SK-N-SH (cell line): ENCODE measurements around the gene KRTAP27-1. TPM values are rescaled to one million over a fixed set of nuclear protein-coding genes. Genes with fewer than 3 reads are reported as not detected.

ENCODE experiments used
- CTCF ChIA-PET: fragments of 300-600, 350-600 bp; formaldehyde crosslinking; extraction: SDS; loops from one replicate; lab custom pipeline; 2021; lab: Yijun Ruan, JAX
- POLR2A ChIA-PET: fragments of 350-600 bp; sonication (Branson Sonifier 250); formaldehyde crosslinking; extraction: SDS; loops from one replicate; lab custom pipeline; 2020; ENCODE audit warnings: antibody characterized with exemption, inconsistent platforms; lab: Yijun Ruan, JAX
- DNase-seq: peaks from one replicate; pipeline ENCODE4 v3.0.0; 2012
- H2AFZ ChIP-seq: fragments of 200-600 bp; sonication (generic); 2 replicates; pipeline ENCODE4 v1.8.1; 2016; ENCODE audit warnings: antibody characterized with exemption, mild to moderate bottlenecking, low read depth
- H3F3A ChIP-seq: fragments of 200-600 bp; sonication (generic); replicated peaks from 2 replicates; pipeline ENCODE3; 2016; ENCODE audit warnings: antibody characterized with exemption, mild to moderate bottlenecking; ENCODE audit not compliant: insufficient read depth
- H3K27ac ChIP-seq, 2 experiments: fragments of 200-500 bp in 1 of 2; fragments of 200-600 bp in 1 of 2; sonication (Bioruptor generic) in 1 of 2; sonication (generic), shearing (Covaris generic) in 1 of 2; 2 replicates each; pipeline versions ENCODE4 v1.5.1 to v1.6.1; 2014 to 2016; ENCODE audit warnings: low read depth in 2 of 2, inconsistent platforms in 1 of 2, low read length in 1 of 2, mild to moderate bottlenecking in 1 of 2, mixed read lengths in 1 of 2
- H3K27me3 ChIP-seq: fragments of 200-600 bp; sonication (generic), shearing (Covaris generic); 2 replicates; pipeline ENCODE4 v1.6.1; 2016; ENCODE audit warnings: mixed run types; ENCODE audit not compliant: insufficient read depth
- H3K36me3 ChIP-seq, 2 experiments: fragments of 200-500 bp in 1 of 2; fragments of 200-600 bp in 1 of 2; sonication (Bioruptor generic) in 1 of 2; sonication (generic) in 1 of 2; replicated peaks in 1 of 2; 2 replicates each; pipeline versions ENCODE3 to v1.5.1; 2014 to 2016; ENCODE audit warnings: low read length in 1 of 2, mild to moderate bottlenecking in 1 of 2; ENCODE audit not compliant: insufficient read depth in 2 of 2, control insufficient read depth in 1 of 2
- H3K4me1 ChIP-seq, 2 experiments: fragments of 200-500 bp in 1 of 2; fragments of 200-600 bp in 1 of 2; sonication (Bioruptor generic) in 1 of 2; sonication (generic), shearing (Covaris generic) in 1 of 2; 2 replicates each; pipeline versions ENCODE4 v1.5.1 to v1.6.1; 2014 to 2016; ENCODE audit warnings: low read depth in 1 of 2, low read length in 1 of 2, mixed run types in 1 of 2; ENCODE audit not compliant: insufficient read depth in 2 of 2, control insufficient read depth in 1 of 2
- H3K4me2 ChIP-seq: fragments of 200-600 bp; sonication (generic), shearing (Covaris generic); 2 replicates; pipeline ENCODE4 v1.6.1; 2017; ENCODE audit warnings: mixed run types
- H3K4me3 ChIP-seq, 2 experiments: fragments of 200-500 bp in 1 of 2; fragments of 200-600 bp in 1 of 2; sonication (Bioruptor generic) in 1 of 2; sonication (generic), shearing (Covaris generic) in 1 of 2; 2 replicates each; pipeline versions ENCODE4 v1.5.1 to v1.8.1; 2014 to 2016; ENCODE audit warnings: low read depth in 2 of 2, inconsistent platforms in 1 of 2, low read length in 1 of 2, mild to moderate bottlenecking in 1 of 2, mixed read lengths in 1 of 2, moderate library complexity in 1 of 2
- H3K79me2 ChIP-seq: fragments of 200-600 bp; sonication (generic); 2 replicates; pipeline ENCODE4 v1.8.1; 2017; ENCODE audit warnings: mild to moderate bottlenecking; ENCODE audit not compliant: insufficient read depth
- H3K9ac ChIP-seq: fragments of 200-600 bp; sonication (generic); 2 replicates; pipeline ENCODE4 v1.6.1; 2017; ENCODE audit warnings: mixed run types
- H3K9me2 ChIP-seq: fragments of 200-600 bp; sonication (generic); 2 replicates; pipeline ENCODE4 v1.6.1; 2017; ENCODE audit warnings: mixed run types
- H3K9me3 ChIP-seq: fragments of 200-600 bp; sonication (generic); 2 replicates; pipeline ENCODE4 v1.6.1; 2017; ENCODE audit warnings: mixed run types, mild to moderate bottlenecking, moderate library complexity
- H4K20me1 ChIP-seq: fragments of 200-600 bp; sonication (generic); 2 replicates; pipeline ENCODE4 v1.6.1; 2017; ENCODE audit warnings: mild to moderate bottlenecking, mixed run types; ENCODE audit not compliant: insufficient read depth
- ELF1 ChIP-seq: IDR thresholded peaks from 2 replicates; pipeline ENCODE4 v1.4.0; 2012
- EZH2phosphoT487 ChIP-seq: fragments of 200-600 bp; sonication (generic); IDR thresholded peaks from 2 replicates; pipeline ENCODE4 v1.6.1; 2017; ENCODE audit warnings: low read depth, mixed run types, mild to moderate bottlenecking, antibody characterized with exemption, moderate library complexity, borderline replicate concordance
- FOXM1 ChIP-seq: IDR thresholded peaks from 2 replicates; pipeline ENCODE4 v1.4.0; 2012; ENCODE audit warnings: low read depth, mild to moderate bottlenecking
- PBX3 ChIP-seq: IDR thresholded peaks from 2 replicates; pipeline ENCODE4; 2012
- RAD21 ChIP-seq: IDR thresholded peaks from 2 replicates; pipeline ENCODE4 v1.6.1; 2012; ENCODE audit warnings: mild to moderate bottlenecking, low read length
- RXRA ChIP-seq: IDR thresholded peaks from 2 replicates; pipeline ENCODE4 v1.4.0; 2012; ENCODE audit warnings: low read depth, mild to moderate bottlenecking, borderline replicate concordance
- SIN3A ChIP-seq: IDR thresholded peaks from 2 replicates; pipeline ENCODE4 v1.6.1; 2012; ENCODE audit warnings: low read depth, mild to moderate bottlenecking, low read length, moderate library complexity, borderline replicate concordance
- SMC3 ChIP-seq: IDR thresholded peaks from 2 replicates; pipeline ENCODE4 v1.6.1; 2012; ENCODE audit warnings: low read depth, low read length, improper control_type of control experiment
- TCF12 ChIP-seq: IDR thresholded peaks from 2 replicates; pipeline ENCODE4 v1.4.0; 2012
- WGBS: methylation state at CpG from one replicate; pipeline ENCODE4 v1.1.6; 2017; ENCODE audit warnings: low lambda C conversion rate; 5-methylcytosine and 5-hydroxymethylcytosine counted together
- polyA plus RNA-seq, 3 experiments: library from polyadenylated mRNA; depleted of rRNA; stranded (reverse); fragments of >200 nt; gene quantifications; 2 replicates each; pipeline ENCODE4 v1.2.3, GENCODE V29; 2012
- TF ChIP-seq, protein P1 (sequence below): IDR thresholded peaks from 2 replicates; pipeline ENCODE4 v1.4.0; 2012; ENCODE audit warnings: low read depth, borderline replicate concordance

KRTAP27-1 gene
- polyA plus RNA-seq, 1 of the 3 experiments (the other 2 are of a cell fraction) = not detected

DNA sequence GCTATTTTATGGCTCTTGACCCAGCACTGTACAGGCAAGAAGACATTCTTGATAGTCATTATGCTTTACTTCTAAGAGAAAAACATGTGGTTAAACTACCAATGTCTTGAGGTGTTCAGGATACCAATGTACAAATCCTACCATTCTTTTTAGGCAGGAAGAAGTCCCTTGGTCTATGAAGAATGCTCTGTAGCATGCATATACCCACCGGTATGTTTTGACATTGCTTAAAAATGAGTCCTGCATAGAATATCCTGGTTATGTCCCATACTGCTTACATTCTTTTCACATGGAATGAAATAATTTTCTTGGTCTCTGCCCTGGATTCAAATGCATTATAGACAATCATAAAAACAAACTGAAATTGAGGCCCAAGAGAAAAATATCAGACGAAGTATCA, 4.8 kb downstream of the KRTAP27-1 start:
- POLR2A ChIA-PET = no interaction called here
- H3F3A ChIP-seq = no peaks in the 10 kb centered on the region
- H3K79me2 ChIP-seq = no peaks in the 10 kb centered on the region
- TF ChIP-seq ELF1 (no peak), EZH2phosphoT487 (no peak), SIN3A (no peak), SMC3 (no peak), PBX3 (no peak), TCF12 (no peak), RAD21 (no peak), FOXM1 (no peak)
- TF ChIP-seq, protein P1, sequence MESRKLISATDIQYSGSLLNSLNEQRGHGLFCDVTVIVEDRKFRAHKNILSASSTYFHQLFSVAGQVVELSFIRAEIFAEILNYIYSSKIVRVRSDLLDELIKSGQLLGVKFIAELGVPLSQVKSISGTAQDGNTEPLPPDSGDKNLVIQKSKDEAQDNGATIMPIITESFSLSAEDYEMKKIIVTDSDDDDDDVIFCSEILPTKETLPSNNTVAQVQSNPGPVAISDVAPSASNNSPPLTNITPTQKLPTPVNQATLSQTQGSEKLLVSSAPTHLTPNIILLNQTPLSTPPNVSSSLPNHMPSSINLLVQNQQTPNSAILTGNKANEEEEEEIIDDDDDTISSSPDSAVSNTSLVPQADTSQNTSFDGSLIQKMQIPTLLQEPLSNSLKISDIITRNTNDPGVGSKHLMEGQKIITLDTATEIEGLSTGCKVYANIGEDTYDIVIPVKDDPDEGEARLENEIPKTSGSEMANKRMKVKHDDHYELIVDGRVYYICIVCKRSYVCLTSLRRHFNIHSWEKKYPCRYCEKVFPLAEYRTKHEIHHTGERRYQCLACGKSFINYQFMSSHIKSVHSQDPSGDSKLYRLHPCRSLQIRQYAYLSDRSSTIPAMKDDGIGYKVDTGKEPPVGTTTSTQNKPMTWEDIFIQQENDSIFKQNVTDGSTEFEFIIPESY = no peak
- H4K20me1 ChIP-seq = no peaks in the 10 kb centered on the region
- H3K36me3 ChIP-seq = no peaks in the 10 kb centered on the region
- H3K9ac ChIP-seq = no peak overlapping the region
- no peak overlapping the region for H2AFZ ChIP-seq
- H3K27ac ChIP-seq = no peak overlapping the region
- no peak overlapping the region for H3K4me2 ChIP-seq
- H3K9me2 ChIP-seq = no peaks in the 10 kb centered on the region
- no peaks in the 10 kb centered on the region for H3K27me3 ChIP-seq
- H3K9me3 ChIP-seq = no peaks in the 10 kb centered on the region
- 0% methylated on average over 2 of the region's 2 CpGs for WGBS
- CTCF ChIA-PET = interaction anchor here (1.6 kb wide), 1 partner anchor 9 kb away, joined by 9 read pairs; no protein-coding TSS in a partner anchor
- DNase-seq = no peak
- H3K4me3 ChIP-seq = no peak overlapping the region
- H3K4me1 ChIP-seq = no peaks in the 10 kb centered on the region

DNA sequence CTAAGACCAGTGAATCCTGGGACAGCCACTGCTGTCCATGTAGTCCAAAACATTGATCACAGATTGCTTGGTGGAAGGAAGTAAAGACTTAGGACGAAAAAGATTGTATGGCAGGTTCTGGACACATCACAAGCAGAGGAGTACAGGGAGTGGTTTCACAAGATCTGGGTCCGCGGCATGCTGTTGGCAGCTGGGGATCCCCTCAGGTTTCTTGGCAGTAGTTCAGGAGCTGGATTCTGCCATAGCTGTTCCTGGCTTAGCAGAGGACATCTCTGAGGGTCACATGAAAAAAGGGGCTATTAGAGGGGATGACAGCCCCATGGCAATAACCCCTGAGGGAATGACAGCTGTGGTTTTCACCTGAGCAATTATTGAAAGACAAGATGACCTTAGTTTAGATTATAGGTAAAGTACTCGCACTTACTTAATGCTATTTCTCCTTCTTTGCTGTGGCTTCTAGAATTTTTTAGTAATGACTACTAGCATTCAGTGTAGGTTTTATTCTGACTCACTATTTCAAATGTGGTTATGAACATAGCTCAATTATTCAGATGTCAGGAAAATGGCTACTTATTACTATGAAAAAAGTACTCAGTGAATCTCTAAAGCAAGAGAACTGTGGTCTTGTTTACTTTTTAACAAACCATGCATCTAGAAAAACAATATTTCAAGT, 8.2 kb downstream of the KRTAP27-1 start:
- Histone ChIP-seq H3K27ac (no peak overlapping the region), H3K9ac (no peak overlapping the region), H3K4me2 (no peak overlapping the region), H4K20me1 (no peaks in the 10 kb centered on the region), H3K27me3 (no peaks in the 10 kb centered on the region), H3F3A (no peaks in the 10 kb centered on the region), H3K36me3 (no peaks in the 10 kb centered on the region), H3K9me2 (no peaks in the 10 kb centered on the region), H3K4me1 (no peaks in the 10 kb centered on the region), H3K79me2 (no peaks in the 10 kb centered on the region), H2AFZ (no peak overlapping the region), H3K9me3 (no peaks in the 10 kb centered on the region), H3K4me3 (no peak overlapping the region)
- ChIA-PET POLR2A (no interaction called here), CTCF (interaction anchor here (1.1 kb wide), 1 partner anchor 12 kb away, joined by 7 read pairs; no protein-coding TSS in a partner anchor)
- no peak for TF ChIP-seq RXRA
- no peak for DNase-seq
- 0% methylated on average over 4 of the region's 4 CpGs for WGBS
